ENCODE results near the gene ZNF444.
A peak's percentile ranks its signal among the peaks of the same experiment; 100 is the strongest.

ZNF444 gene

GRCh38 chr19:56118666-56119581 lies 22.2 kb upstream of the ZNF444 start:
- Histone ChIP-seq H3K9me3 (no peaks in the 10 kb centered on the region), H3K27ac (peak overlapping the region; percentile 99), H3K4me3 (ENCODE audit: low read depth in 1 of 2, low read length in 1 of 2) (peak overlapping the region; percentile 63 to 87), H3K27me3 (no peaks in the 10 kb centered on the region), H3K4me1 (ENCODE audit: control insufficient read depth in 1 of 2, insufficient read depth in 1 of 2, low read depth in 1 of 2, low read length in 1 of 2) (peaks cover 67 to 72% of the 10 kb centered on the region in 2 experiments), H3K36me3 (peaks cover 5% of the 10 kb centered on the region)
- TF ChIP-seq, protein P1, sequence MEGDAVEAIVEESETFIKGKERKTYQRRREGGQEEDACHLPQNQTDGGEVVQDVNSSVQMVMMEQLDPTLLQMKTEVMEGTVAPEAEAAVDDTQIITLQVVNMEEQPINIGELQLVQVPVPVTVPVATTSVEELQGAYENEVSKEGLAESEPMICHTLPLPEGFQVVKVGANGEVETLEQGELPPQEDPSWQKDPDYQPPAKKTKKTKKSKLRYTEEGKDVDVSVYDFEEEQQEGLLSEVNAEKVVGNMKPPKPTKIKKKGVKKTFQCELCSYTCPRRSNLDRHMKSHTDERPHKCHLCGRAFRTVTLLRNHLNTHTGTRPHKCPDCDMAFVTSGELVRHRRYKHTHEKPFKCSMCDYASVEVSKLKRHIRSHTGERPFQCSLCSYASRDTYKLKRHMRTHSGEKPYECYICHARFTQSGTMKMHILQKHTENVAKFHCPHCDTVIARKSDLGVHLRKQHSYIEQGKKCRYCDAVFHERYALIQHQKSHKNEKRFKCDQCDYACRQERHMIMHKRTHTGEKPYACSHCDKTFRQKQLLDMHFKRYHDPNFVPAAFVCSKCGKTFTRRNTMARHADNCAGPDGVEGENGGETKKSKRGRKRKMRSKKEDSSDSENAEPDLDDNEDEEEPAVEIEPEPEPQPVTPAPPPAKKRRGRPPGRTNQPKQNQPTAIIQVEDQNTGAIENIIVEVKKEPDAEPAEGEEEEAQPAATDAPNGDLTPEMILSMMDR (IDR thresholded peaks at IDR 0.05), result no peak

- Histone ChIP-seq H3K9me3 (no peaks in the 10 kb centered on the region), H3K4me1 (ENCODE audit: control insufficient read depth in 1 of 2, insufficient read depth in 1 of 2, low read depth in 1 of 2, low read length in 1 of 2) (peaks cover 61 to 65% of the 10 kb centered on the region in 2 experiments), H3K27ac (peak overlapping the region; percentile 99), H3K27me3 (no peaks in the 10 kb centered on the region), H3K4me3 (ENCODE audit: low read depth in 1 of 2, low read length in 1 of 2) (peak overlapping the region; percentile 63 to 87), H3K36me3 (peaks cover 5% of the 10 kb centered on the region)
- TF ChIP-seq, protein P1 (IDR thresholded peaks at IDR 0.05), result no peak
Measured at GRCh38 chr19:56119582-56119978, 21.5 kb upstream of the ZNF444 start.

- no peaks in the 10 kb centered on the region for H3K9me3 ChIP-seq
- no peaks in the 10 kb centered on the region for H3K27me3 ChIP-seq
- H3K27ac ChIP-seq, result peak overlapping the region; percentile 99
- TF ChIP-seq, protein P1 (IDR thresholded peaks at IDR 0.05), result no peak
- peaks cover 57 to 61% of the 10 kb centered on the region in 2 experiments for H3K4me1 ChIP-seq (ENCODE audit: control insufficient read depth in 1 of 2, insufficient read depth in 1 of 2, low read depth in 1 of 2, low read length in 1 of 2)
- peaks cover 5% of the 10 kb centered on the region for H3K36me3 ChIP-seq
- peak overlapping the region; percentile 63 to 87 for H3K4me3 ChIP-seq (ENCODE audit: low read depth in 1 of 2, low read length in 1 of 2)
Measured at GRCh38 chr19:56120002-56120370, 21.1 kb upstream of the ZNF444 start.

GRCh38 chr19:56120371-56121179 lies 20.5 kb upstream of the ZNF444 start:
- Histone ChIP-seq H3K4me3 (ENCODE audit: low read depth in 1 of 2, low read length in 1 of 2) (peak overlapping the region; percentile 63 to 87), H3K36me3 (peaks cover 4% of the 10 kb centered on the region), H3K27me3 (no peaks in the 10 kb centered on the region), H3K4me1 (ENCODE audit: control insufficient read depth in 1 of 2, insufficient read depth in 1 of 2, low read depth in 1 of 2, low read length in 1 of 2) (peaks cover 51 to 57% of the 10 kb centered on the region in 2 experiments), H3K9me3 (no peaks in the 10 kb centered on the region), H3K27ac (peak overlapping the region; percentile 99)
- TF ChIP-seq, protein P1 (IDR thresholded peaks at IDR 0.05), result peak; percentile 72

GRCh38 chr19:56121180-56122167 lies 19.6 kb upstream of the ZNF444 start, which contains the start of gene ZNF787:
Gene ZNF787, minus strand, starts transcription at chr19:56121295. Its CDS starts 18,078 bp downstream, at chr19:56103217.
- no peaks in the 10 kb centered on the region for H3K9me3 ChIP-seq
- no peaks in the 10 kb centered on the region for H3K27me3 ChIP-seq
- peak within 1 kb of the TSS; percentile 99 for H3K27ac ChIP-seq
- peaks cover 45 to 48% of the 10 kb centered on the region in 2 experiments for H3K4me1 ChIP-seq (ENCODE audit: control insufficient read depth in 1 of 2, insufficient read depth in 1 of 2, low read depth in 1 of 2, low read length in 1 of 2)
- H3K36me3 ChIP-seq, result no peaks in the 10 kb centered on the region
- peak within 1 kb of the TSS; percentile 63 to 87 for H3K4me3 ChIP-seq (ENCODE audit: low read depth in 1 of 2, low read length in 1 of 2)
- TF ChIP-seq, protein P1 (IDR thresholded peaks at IDR 0.05), result peak; percentile 43

Data from neutrophil (primary cell).